ENCODE data around the gene HDGFL3.
"Not testable (repeated sequence)": the region's sequence is repeated elsewhere in the genome, so short reads cannot be mapped to it uniquely, and the experiment has no call there.

Gene HDGFL3

DNA sequence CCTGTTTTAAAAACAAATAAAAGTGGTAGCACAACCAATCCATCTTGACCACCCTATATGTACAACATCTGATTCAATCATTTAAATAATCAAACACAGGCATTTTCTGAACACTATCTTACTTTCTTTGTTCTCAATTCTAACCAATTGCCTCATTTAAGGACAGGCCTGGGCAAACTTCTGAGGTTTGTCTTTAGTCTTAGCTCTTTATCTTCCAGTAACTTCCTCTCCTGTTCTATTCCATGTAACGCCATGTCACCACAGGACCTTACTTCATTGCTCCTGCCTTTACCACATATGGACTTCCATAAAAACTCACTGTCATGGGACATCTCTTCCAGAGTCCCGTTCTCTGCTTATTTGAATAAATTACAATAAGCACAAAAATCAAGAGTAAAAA, 14.9 kb downstream of the HDGFL3 start:
- no peak for DNase-seq

DNA sequence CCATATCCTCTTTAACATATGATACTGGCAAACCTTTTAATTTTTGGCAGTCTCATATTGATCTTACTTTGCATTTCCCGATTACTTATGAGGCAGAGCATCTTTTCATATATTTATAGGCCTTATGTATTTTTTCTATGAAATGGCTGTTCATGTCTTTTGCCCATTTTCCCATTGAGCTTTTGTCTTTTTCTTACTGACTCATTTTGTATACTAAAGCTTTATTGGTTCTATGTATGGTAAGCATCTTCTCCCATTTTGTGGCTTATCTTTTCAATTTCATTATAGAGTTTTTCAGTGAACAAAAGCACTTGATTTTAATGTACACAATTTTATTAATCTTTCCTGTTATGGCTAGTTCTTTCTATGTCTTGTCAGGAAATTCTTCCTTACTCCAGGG, 17.2 kb downstream of the HDGFL3 start:
- no peak for DNase-seq

GRCh38 chr15:83185561-83185960, 22.1 kb downstream of the HDGFL3 start:
- no peak for DNase-seq

GRCh38 chr15:83178869-83179325, 28.7 kb downstream of the HDGFL3 start:
- no peak for DNase-seq

DNA sequence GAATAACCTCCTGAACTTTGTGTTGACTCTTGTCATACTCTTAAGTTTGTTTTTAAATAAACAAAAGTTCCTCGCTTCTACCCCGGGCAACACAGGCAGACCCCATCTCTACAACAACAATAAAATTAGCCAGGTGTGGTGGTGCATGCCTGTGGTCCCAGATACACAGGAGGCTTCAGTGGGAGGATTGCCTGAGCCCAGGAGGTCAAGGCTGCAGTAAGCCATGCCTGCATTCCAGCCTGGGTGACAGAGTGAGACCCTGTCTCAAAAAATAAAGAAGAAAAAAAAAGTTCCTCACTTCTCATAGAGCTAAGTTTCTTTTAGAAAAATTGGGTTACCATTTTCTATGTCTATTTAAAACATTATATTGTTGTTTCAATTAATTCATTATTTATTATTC, 29.2 kb downstream of the HDGFL3 start:
- DNase-seq = no peak

DNA sequence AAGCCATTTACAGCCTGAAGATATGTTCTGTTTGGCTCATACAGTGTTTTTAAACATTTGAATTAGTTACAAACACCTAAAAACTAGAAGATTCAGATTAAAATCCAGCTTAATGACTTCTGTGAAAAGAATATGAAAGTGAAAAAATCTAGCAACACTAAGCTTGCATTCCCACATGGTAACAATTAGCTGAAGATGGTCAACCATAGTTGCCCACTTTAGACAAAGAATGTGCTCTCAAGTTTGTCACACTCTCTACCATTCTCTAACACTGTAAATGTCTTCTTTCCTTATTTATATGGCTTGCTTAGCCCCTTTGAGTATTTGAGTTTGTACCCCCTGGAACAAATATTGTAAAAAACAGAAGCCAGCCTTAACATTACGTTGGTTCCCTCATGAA, 32.7 kb downstream of the HDGFL3 start:
- no peak for DNase-seq

- DNase-seq = no peak
Observed at GRCh38 chr15:83170474-83171165, 37.0 kb downstream of the HDGFL3 start.

GRCh38 chr15:83169576-83169975, 38.0 kb downstream of the HDGFL3 start:
- not testable (repeated sequence) for DNase-seq

- no peak for DNase-seq
Observed at GRCh38 chr15:83166830-83167229, 40.8 kb downstream of the HDGFL3 start.

- DNase-seq = no peak
Observed at GRCh38 chr15:83166218-83166617, 41.4 kb downstream of the HDGFL3 start.

DNA sequence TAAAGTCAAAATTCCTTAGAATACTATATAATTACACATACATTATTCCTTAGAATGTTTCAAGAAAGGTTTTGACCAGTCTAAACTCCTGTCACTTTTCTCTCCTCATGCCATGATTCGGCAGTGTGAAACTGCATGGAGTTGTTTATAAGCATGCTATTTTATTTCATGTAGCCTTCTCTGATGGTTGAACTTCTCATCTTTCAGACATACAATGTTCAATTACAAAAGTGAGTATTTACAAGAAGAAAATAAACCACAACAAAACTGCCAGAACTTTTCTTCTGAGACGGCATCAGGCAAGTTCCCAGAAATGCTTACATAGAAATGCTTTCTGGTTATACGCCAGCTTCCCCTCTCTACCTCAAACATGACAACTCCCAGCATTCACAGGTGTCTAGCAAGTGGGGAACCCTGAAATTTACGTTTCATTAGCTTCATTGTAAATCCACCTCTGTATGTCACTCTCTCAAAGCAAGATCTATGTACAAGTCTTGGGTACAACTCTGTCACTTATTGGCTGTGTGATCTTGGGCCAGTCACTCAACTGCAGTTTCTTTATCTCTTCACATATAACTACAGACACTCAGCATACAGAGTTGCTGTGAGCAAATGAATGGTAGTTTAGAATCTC, 42.7 kb downstream of the HDGFL3 start:
- no peak for DNase-seq

- DNase-seq = no peak
Observed at GRCh38 chr15:83164111-83164770, 43.4 kb downstream of the HDGFL3 start.

GRCh38 chr15:83163032-83163431, 44.6 kb downstream of the HDGFL3 start:
- no peak for DNase-seq

DNA sequence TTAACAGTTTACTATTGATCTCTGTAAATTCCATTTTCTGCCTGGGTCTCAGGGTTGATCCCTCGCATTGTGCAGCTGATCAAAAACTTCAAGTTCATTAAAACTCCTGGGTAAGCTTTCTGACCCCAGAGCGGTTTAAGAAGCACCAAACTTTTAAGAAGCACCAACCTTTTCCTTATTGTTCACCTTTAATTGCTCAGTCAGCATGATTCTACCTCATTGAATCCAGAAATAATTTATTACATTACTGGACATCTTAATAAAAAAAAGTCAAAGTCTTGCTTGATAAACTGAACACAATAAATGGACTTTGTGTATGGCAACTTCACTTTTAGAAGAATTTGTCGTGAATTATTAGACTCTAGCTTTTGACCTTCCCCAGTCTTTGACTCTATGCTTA, 46.9 kb downstream of the HDGFL3 start:
- DNase-seq = no peak

GRCh38 chr15:83158393-83158792, 49.2 kb downstream of the HDGFL3 start:
- DNase-seq = no peak

- DNase-seq = no peak
Observed at GRCh38 chr15:83155942-83156341, 51.7 kb downstream of the HDGFL3 start.

DNA sequence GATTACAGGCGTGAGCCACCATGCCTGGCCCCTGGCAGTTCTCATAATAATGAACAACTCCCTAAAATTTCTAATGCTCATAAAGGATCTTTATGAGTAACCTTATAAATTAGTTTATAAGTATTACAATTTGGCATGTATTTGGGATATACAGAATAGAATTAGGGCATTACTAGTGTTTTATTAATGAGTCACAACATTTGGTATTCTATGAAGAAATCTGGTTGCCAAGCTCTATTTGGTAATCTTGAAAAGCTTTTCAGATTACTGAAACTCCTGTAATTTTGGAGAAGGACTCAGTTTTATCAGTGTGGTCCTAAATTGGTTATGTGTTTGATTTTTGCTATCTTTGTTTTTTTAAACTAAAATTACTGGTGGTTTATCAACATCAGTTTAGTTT, 54.3 kb downstream of the HDGFL3 start:
- no peak for DNase-seq

GRCh38 chr15:83144771-83145170, 62.9 kb downstream of the HDGFL3 start:
- no peak for DNase-seq

GRCh38 chr15:83142151-83142550, 65.5 kb downstream of the HDGFL3 start:
- DNase-seq = not testable (repeated sequence)

DNA sequence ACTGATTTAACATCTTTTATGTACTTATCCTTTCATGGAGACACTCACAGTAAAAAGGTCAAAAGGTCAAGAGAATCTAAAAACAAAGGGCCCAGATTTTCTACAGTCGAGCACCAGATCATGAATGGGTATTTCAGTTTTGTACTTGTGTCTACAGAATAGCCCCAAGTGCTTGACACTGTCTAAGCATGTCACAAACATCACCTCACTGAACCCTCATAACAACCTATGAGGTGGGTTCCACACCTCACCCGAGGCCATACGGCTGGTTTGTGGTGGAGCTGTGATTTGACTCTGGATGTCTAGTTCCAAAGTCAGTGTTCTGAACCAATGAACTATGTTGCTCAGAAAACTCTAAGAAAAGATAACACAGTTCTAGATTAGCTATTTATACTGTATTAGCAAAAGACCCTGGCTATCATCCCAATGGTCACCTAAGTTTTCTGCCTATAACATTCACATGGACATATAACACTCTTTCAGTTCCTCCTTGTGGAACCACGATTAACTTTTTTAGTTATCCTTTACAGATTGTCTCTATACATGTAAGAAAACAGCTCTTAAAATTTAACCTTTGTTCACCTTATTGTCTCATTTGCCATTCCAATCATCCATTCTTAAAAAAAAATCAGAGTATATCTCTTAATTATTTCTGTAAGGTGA, 74.6 kb downstream of the HDGFL3 start:
- no peak for DNase-seq

GRCh38 chr15:83129791-83130190, 77.8 kb downstream of the HDGFL3 start:
- no peak for DNase-seq

- DNase-seq = no peak
Observed at GRCh38 chr15:83127547-83128150, 80.0 kb downstream of the HDGFL3 start.

DNA sequence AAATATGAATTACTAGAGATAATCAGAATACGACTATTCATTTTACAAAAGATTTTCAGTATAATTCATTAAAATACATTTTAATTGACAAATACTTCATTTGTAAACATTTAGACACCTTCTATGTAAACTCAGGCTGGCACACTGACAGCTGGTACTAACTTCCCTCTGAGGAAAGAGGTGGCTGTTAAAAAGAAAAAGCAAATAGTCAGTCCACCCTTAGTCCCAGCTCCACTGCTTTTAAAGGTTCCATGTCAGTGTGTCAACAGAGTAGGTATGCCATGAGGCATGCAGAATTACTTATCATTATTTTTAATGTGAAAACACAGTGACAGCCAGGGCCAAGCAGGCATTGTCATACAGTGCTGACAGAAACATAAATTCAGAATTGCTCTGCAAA, 84.1 kb downstream of the HDGFL3 start:
- DNase-seq = no peak

Measured in inflammatory macrophage treated with lipopolysaccharide for 1 hour (primary cell).